PC-9 (cell line): ENCODE results near the gene WDFY3. TPM values are rescaled to one million over a fixed set of nuclear protein-coding genes. Genes with fewer than 3 reads are reported as not detected.

ENCODE experiments used
- BruUV-seq: library from RNA; stranded (reverse); fragments of 400-500 nt; replicated peaks from 2 replicates; lab custom pipeline; 2021; lab: Mats Ljungman, UMichigan
- CTCF ChIA-PET: fragments of 300-600 bp; sonication (Branson Sonifier 250); formaldehyde crosslinking; loops from one replicate; lab custom pipeline; 2022; ENCODE audit warnings: antibody characterized with exemption; lab: Charles Lee
- POLR2A ChIA-PET: fragments of 300-600 bp; sonication (Branson Sonifier 250); formaldehyde crosslinking; loops from one replicate; lab custom pipeline; 2022; ENCODE audit warnings: antibody characterized with exemption; ENCODE audit not compliant: unreplicated experiment; lab: Charles Lee
- DNase-seq, 2 experiments: peaks; one replicate each; pipeline versions ENCODE4 v3.0.0 to v3.0.0-alpha.2; 2015 to 2022; ENCODE audit warnings: mixed read lengths in 1 of 2
- H2AFZ ChIP-seq: fragments of 200-600 bp; sonication (generic); 2 replicates; pipeline ENCODE4 v1.8.1; 2017; ENCODE audit warnings: antibody characterized with exemption
- H3F3A ChIP-seq: fragments of 200-600 bp; sonication (generic); 2 replicates; pipeline ENCODE4 v1.8.1; 2017; ENCODE audit warnings: antibody characterized with exemption, mild to moderate bottlenecking, low read depth; ENCODE audit not compliant: insufficient read depth
- H3K27ac ChIP-seq: fragments of 200-600 bp; sonication (generic); 2 replicates; pipeline ENCODE4 v1.6.1; 2016; ENCODE audit warnings: mixed run types
- H3K27me3 ChIP-seq: fragments of 200-600 bp; sonication (generic); 2 replicates; pipeline ENCODE4 v1.6.1; 2016; ENCODE audit warnings: low read depth, mixed run types; ENCODE audit not compliant: insufficient read depth
- H3K36me3 ChIP-seq: fragments of 200-600 bp; sonication (generic); 2 replicates; pipeline ENCODE4 v1.6.1; 2016; ENCODE audit warnings: low read depth, mixed run types
- H3K4me1 ChIP-seq: fragments of 200-600 bp; sonication (generic); replicated peaks from 2 replicates; pipeline ENCODE4 v1.6.1; 2016; ENCODE audit warnings: mixed run types; ENCODE audit not compliant: insufficient read depth
- H3K4me2 ChIP-seq: fragments of 200-600 bp; sonication (generic); 2 replicates; pipeline ENCODE4 v1.6.1; 2017; ENCODE audit warnings: mixed run types
- H3K4me3 ChIP-seq: fragments of 200-600 bp; sonication (generic); 2 replicates; pipeline ENCODE4 v1.6.1; 2016; ENCODE audit warnings: mixed run types
- H3K79me2 ChIP-seq: fragments of 200-600 bp; sonication (generic); 2 replicates; pipeline ENCODE4 v1.6.1; 2017; ENCODE audit warnings: low read depth, mixed run types
- H3K9me2 ChIP-seq: fragments of 200-600 bp; sonication (generic); 2 replicates; pipeline ENCODE4 v1.8.1; 2017; ENCODE audit warnings: mild to moderate bottlenecking; ENCODE audit not compliant: insufficient read depth
- H3K9me3 ChIP-seq: fragments of 200-600 bp; sonication (generic); 2 replicates; pipeline ENCODE4 v1.8.1; 2016; ENCODE audit warnings: low read depth; ENCODE audit not compliant: insufficient read depth
- H4K20me1 ChIP-seq: fragments of 200-600 bp; sonication (generic); 2 replicates; pipeline ENCODE4 v1.8.1; 2017; ENCODE audit not compliant: insufficient read depth
- CTCF ChIP-seq: fragments of 200-600 bp; sonication (generic); conservative IDR thresholded peaks from 2 replicates; pipeline ENCODE4 v1.6.1; 2017; ENCODE audit warnings: mixed run types, antibody characterized with exemption, mild to moderate bottlenecking, moderate library complexity
- EZH2 ChIP-seq: fragments of 200-600 bp; sonication (generic); IDR thresholded peaks from 2 replicates; pipeline ENCODE4 v1.8.0; 2017; ENCODE audit warnings: antibody characterized with exemption, low read depth
- intact Hi-C: fragments of 100-400 bp; cut with micrococcal nuclease; formaldehyde crosslinking; loops from one replicate; pipeline ENCODE4 v1.10.0; 2022; ENCODE audit not compliant: unreplicated experiment
- total RNA-seq: library from RNA; stranded (reverse); gene quantifications from 2 replicates; pipeline ENCODE4 v1.2.3, GENCODE V29; 2021

The WDFY3 gene
- total RNA-seq, 1 experiment from 2014 or later: 35.4 TPM

DNA sequence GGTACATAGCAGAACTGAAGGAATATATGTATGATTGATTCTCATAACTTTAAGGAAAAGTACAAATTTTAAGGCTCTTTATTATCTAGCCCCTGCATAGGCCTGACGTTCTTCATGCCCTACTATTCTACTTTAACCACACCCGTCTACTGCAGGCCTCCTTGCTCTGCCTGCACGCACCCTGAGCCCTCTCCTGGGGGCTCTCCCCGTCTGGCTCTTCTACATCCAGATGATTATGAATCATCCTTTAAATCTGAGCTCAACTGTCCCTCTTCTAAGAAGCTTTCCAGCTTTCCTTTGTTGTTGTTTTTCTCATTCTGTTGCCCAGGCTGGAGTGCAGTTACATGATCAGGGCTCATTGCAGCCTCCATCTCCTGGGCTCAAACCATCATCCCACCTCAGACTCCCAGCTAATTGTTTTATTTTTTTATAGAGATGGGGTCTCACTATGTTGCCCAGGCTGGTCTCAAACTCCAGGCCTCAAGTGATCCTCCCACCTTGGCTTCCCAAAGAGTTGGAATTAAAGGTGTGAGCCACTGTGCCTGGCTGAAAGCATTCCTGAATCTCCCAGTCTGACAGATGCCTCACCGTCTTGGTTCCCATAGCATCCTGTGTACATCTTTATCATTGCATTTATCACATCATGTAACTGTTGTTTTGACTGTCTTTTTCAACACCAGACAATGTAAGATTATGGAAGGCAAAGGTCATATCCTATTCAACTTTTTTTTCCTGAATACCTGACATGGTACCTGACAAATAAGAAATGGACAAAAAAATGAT, 89.2 kb downstream of the WDFY3 start:
- BruUV-seq: no TSS peak
- no peak overlapping the region for H3K4me2 ChIP-seq
- TF ChIP-seq CTCF: no peak
- TF ChIP-seq EZH2: no peak

GRCh38 chr4:84875636-84876371, 90.7 kb downstream of the WDFY3 start:
- Histone ChIP-seq H3K79me2 (no peaks in the 10 kb centered on the region), H3K36me3 (no peaks in the 10 kb centered on the region), H3K27ac (no peak overlapping the region), H3K4me1 (peaks cover 4% of the 10 kb centered on the region), H2AFZ (no peak overlapping the region), H3K4me3 (no peak overlapping the region), H3K27me3 (no peaks in the 10 kb centered on the region), H3K4me2 (no peak overlapping the region), H3K9me2 (no peaks in the 10 kb centered on the region; the same call in 1 of the 2 replicates), H3K9me3 (no peaks in the 10 kb centered on the region), H4K20me1 (no peaks in the 10 kb centered on the region; the same call in 1 of the 2 replicates), H3F3A (no peaks in the 10 kb centered on the region)
- BruUV-seq: no TSS peak
- no peak for DNase-seq
- no peak for TF ChIP-seq CTCF
- TF ChIP-seq EZH2: no peak
- intact Hi-C loops: loop anchor here (10.0 kb wide), 1 partner anchor 79 kb away; no protein-coding TSS in a partner anchor
- POLR2A ChIA-PET: interaction anchor here (0.6 kb wide), 1 partner anchor 137 kb away, joined by 3 read pairs; no protein-coding TSS in a partner anchor
- CTCF ChIA-PET: no interaction called here

More for the DNA sequence above, 89.2 kb downstream of the WDFY3 start:
- Histone ChIP-seq H4K20me1 (no peaks in the 10 kb centered on the region; the same call in 1 of the 2 replicates), H3K27ac (no peak overlapping the region), H3K9me2 (no peaks in the 10 kb centered on the region; the same call in 1 of the 2 replicates), H3K4me1 (no peaks in the 10 kb centered on the region), H3K36me3 (no peaks in the 10 kb centered on the region), H3K4me3 (no peak overlapping the region), H3K9me3 (no peaks in the 10 kb centered on the region), H2AFZ (no peak overlapping the region), H3K79me2 (no peaks in the 10 kb centered on the region), H3F3A (no peaks in the 10 kb centered on the region), H3K27me3 (no peaks in the 10 kb centered on the region)
- no peak for DNase-seq
- intact Hi-C loops: loop anchor here (10.0 kb wide), 1 partner anchor 78 kb away; no protein-coding TSS in a partner anchor
- ChIA-PET CTCF (no interaction called here), POLR2A (interaction anchor here (0.6 kb wide), 1 partner anchor 39 kb away, joined by 4 read pairs; no protein-coding TSS in a partner anchor)

- Histone ChIP-seq H3K79me2 (0 out of 2 replicates have a peak, but pooled peaks cover under 1% of the 10 kb centered on the region), H3K27me3 (no peaks in the 10 kb centered on the region), H3K27ac (no peak overlapping the region), H3K9me2 (no peaks in the 10 kb centered on the region; the same call in 1 of the 2 replicates), H3F3A (no peaks in the 10 kb centered on the region), H2AFZ (no peak overlapping the region), H3K4me1 (peaks cover 13% of the 10 kb centered on the region), H3K9me3 (no peaks in the 10 kb centered on the region), H3K4me3 (no peak overlapping the region), H3K4me2 (no peak overlapping the region), H3K36me3 (no peaks in the 10 kb centered on the region), H4K20me1 (no peaks in the 10 kb centered on the region; the same call in 1 of the 2 replicates)
- ChIA-PET CTCF (no interaction called here), POLR2A (no interaction called here)
- intact Hi-C loops: loop anchor here (10.0 kb wide), 1 partner anchor 80 kb away; no protein-coding TSS in a partner anchor
- TF ChIP-seq EZH2 (no peak), CTCF (no peak)
- no peak for DNase-seq
- BruUV-seq: no TSS peak
Measured at GRCh38 chr4:84874619-84875018, 91.9 kb downstream of the WDFY3 start.
